Measurements from ENCODE around the gene CSPG4. TPM values are rescaled to one million over a fixed set of nuclear protein-coding genes. Genes with fewer than 3 reads are reported as not detected.
"Not testable (repeated sequence)": the region's sequence is repeated elsewhere in the genome, so short reads cannot be mapped to it uniquely, and the experiment has no call there.

Gene CSPG4
- total RNA-seq, 1 donor from 2014 or later = 0.79 TPM

GRCh38 chr15:75640483-75641178 lies 72.0 kb downstream of the CSPG4 start:
- Histone ChIP-seq H3K4me3 (ENCODE audit: low read depth, low read length) (peak overlapping the region; percentile 52), H3K27me3 (ENCODE audit: control insufficient read depth, insufficient read depth, low read length) (no peaks in the 10 kb centered on the region), H3K36me3 (ENCODE audit: control insufficient read depth, insufficient read depth, low read length) (no peaks in the 10 kb centered on the region)
- FAIRE-seq = no peak
- TF ChIP-seq CTCF (IDR thresholded peaks at IDR 0.05; ENCODE audit: insufficient read depth, low read length, severe bottlenecking) = peak; percentile 24
- DNase-seq (ENCODE audit: low read depth) = peak; percentile 63

- Histone ChIP-seq H3K4me3 (ENCODE audit: low read depth, low read length) (peak within 1 kb of the TSS; percentile 52), H3K36me3 (ENCODE audit: control insufficient read depth, insufficient read depth, low read length) (no peaks in the 10 kb centered on the region), H3K27me3 (ENCODE audit: control insufficient read depth, insufficient read depth, low read length) (no peaks in the 10 kb centered on the region)
- no peak for TF ChIP-seq CTCF (IDR thresholded peaks at IDR 0.05; ENCODE audit: insufficient read depth, low read length, severe bottlenecking)
- FAIRE-seq = no peak
- peak; percentile 94 for DNase-seq (ENCODE audit: low read depth)
These were observed 72.8 kb downstream of the CSPG4 start, which contains the start of gene IMP3 for GRCh38 chr15:75639709-75640482. Gene IMP3, minus strand, starts transcription at chr15:75640224. Its CDS starts 56 bp downstream, at chr15:75640168.

- no peak for TF ChIP-seq CTCF (IDR thresholded peaks at IDR 0.05; ENCODE audit: insufficient read depth, low read length, severe bottlenecking)
- DNase-seq (ENCODE audit: low read depth) = peak; percentile 31
- Histone ChIP-seq H3K27me3 (ENCODE audit: control insufficient read depth, insufficient read depth, low read length) (no peaks in the 10 kb centered on the region), H3K4me3 (ENCODE audit: low read depth, low read length) (peak overlapping the region; percentile 52), H3K36me3 (ENCODE audit: control insufficient read depth, insufficient read depth, low read length) (no peaks in the 10 kb centered on the region)
- no peak for FAIRE-seq
These were observed 73.4 kb downstream of the CSPG4 start for GRCh38 chr15:75639191-75639708.

GRCh38 chr15:75637245-75638009 lies 75.2 kb downstream of the CSPG4 start:
- no peak overlapping the region for H3K4me3 ChIP-seq (ENCODE audit: low read depth, low read length)
- no peak for DNase-seq (ENCODE audit: low read depth)
- H3K27me3 ChIP-seq (ENCODE audit: control insufficient read depth, insufficient read depth, low read length) = no peaks in the 10 kb centered on the region
- no peak for TF ChIP-seq CTCF (IDR thresholded peaks at IDR 0.05; ENCODE audit: insufficient read depth, low read length, severe bottlenecking)
- FAIRE-seq = no peak
- no peaks in the 10 kb centered on the region for H3K36me3 ChIP-seq (ENCODE audit: control insufficient read depth, insufficient read depth, low read length)

GRCh38 chr15:75636026-75636425 lies 76.6 kb downstream of the CSPG4 start:
- Histone ChIP-seq H3K27me3 (ENCODE audit: control insufficient read depth, insufficient read depth, low read length) (no peaks in the 10 kb centered on the region), H3K36me3 (ENCODE audit: control insufficient read depth, insufficient read depth, low read length) (no peaks in the 10 kb centered on the region), H3K4me3 (ENCODE audit: low read depth, low read length) (no peak overlapping the region)
- FAIRE-seq = no peak
- no peak for TF ChIP-seq CTCF (IDR thresholded peaks at IDR 0.05; ENCODE audit: insufficient read depth, low read length, severe bottlenecking)
- no peak for DNase-seq (ENCODE audit: low read depth)

- FAIRE-seq; H3K4me3 ChIP-seq (ENCODE audit: low read depth, low read length); H3K27me3 ChIP-seq (ENCODE audit: control insufficient read depth, insufficient read depth, low read length); H3K36me3 ChIP-seq (ENCODE audit: control insufficient read depth, insufficient read depth, low read length); DNase-seq (ENCODE audit: low read depth): not testable (repeated sequence)
These were observed 78.7 kb downstream of the CSPG4 start for GRCh38 chr15:75633922-75634321.

All from bronchial epithelial cell (primary cell).